Medulla oblongata (tissue), 1 donor: ENCODE data around the gene RIPK1.
A peak's percentile ranks its signal among the peaks of the same experiment; 100 is the strongest.

Experiments
- DNase-seq: peaks from one replicate; pipeline ENCODE4 v3.0.0-alpha.2; 2015; ENCODE audit errors: extremely low spot score

RIPK1 gene

GRCh38 chr6:3081960-3082359, 13.7 kb downstream of the RIPK1 start:
- DNase-seq, result peak; percentile 76

DNA sequence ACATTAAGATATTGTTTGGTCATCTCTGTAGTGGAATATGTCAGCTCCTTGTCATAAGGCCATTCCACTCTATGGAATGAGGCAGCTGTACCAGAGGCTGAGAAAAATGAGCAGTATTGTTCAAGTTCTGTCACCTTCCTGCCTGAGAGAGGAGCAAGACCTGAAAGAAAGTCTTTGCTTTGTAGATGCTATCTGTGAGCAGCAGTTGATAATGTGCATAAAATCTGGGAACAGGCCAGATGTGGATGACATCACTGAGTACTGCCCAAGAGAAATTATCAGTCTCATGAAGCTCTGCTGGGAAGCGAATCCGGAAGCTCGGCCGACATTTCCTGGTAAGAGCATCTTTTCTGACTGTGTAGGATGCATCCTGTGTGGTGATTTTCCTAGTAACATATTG, 16.8 kb downstream of the RIPK1 start:
- DNase-seq, result peak; percentile 11

DNA sequence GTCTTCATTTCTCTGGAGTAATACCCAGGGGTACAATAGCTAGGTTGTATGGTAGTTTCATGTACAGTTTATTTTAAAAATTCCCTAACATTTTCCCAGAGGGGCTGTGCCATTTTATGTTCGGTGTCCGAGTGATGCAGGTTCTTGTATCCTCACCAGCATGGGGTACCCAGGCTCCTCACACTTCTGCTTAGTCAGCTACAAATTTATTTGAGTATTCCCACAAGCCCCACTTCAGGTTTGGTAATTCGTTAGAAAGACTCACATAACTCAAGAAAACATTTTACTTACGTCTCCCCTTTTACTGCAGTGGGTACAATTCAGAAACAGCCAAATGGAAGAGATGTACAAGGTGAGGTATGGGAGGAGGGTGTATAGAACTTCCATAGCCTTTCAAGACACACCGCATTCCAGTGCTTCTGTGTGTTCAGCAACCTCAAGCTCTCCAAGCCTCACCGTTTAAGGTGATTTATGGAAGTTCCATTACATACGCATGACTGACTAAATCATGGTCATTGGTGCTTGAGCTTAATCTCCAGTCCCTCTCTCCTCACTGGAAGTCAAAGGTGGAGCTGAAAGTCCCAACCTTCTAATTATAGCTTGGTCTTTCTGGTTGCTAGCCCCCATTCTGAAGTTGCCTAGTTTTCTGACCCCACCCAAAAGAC, 18.1 kb downstream of the RIPK1 start:
- no peak for DNase-seq

- no peak for DNase-seq
Observed at GRCh38 chr6:3088446-3088845, 20.2 kb downstream of the RIPK1 start.

- no peak for DNase-seq
Observed at GRCh38 chr6:3088968-3089367, 20.7 kb downstream of the RIPK1 start.

GRCh38 chr6:3090013-3090412, 21.7 kb downstream of the RIPK1 start:
- no peak for DNase-seq

DNA sequence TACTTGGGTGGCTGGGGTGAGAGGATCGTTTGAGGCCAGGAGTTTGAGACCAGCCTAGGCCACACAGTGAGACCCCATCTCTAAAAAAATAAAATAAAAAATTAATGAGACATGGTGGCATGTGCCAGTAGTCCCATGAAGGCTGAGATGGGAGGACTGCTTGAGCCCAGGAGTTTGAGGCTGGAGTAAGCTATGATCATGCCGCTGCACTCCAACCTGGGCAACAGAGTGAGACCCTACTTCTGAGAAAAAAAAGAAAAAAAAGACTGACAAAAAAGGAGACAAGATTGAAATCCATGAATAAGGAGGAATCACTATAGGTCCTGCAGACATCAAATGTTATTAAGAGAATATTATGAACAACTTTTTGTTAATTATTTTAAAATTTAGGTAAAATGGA, 26.5 kb downstream of the RIPK1 start:
- no peak for DNase-seq

GRCh38 chr6:3102875-3103274, 34.6 kb downstream of the RIPK1 start:
- DNase-seq, result no peak

DNA sequence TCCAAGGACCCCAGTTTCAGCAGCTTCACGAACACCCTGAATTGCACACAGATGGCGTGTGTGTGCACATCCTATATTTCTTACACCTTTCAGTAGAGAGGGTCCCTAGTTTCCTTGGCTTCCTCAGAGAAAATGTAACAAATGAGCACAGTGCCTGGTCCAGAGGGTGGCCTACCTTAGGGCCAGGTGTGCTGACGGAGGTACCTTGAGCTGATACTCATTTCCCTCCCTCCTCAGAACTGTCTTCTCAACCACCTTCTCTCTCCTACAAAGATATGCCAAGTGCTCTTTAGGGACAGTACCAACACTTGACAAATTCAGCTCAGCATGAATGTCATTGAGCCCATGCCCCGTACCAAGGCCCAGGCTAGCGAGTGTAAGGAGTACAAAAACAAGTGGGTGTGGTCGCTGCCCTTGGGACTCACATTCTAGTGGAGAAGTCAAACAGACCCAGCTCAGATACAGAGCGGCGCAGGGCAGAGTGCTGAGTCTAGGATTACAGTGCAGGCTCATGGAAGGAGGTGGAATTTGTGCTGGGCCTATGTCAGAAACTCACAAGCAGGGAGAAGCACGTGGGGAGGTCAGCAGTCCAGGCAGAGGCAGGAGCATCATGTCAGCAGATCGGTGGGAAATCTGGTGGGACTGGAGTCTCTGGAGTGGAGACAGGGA, 40.6 kb downstream of the RIPK1 start:
- no peak for DNase-seq

GRCh38 chr6:3109761-3110160, 41.5 kb downstream of the RIPK1 start:
- DNase-seq, result no peak

GRCh38 chr6:3114377-3114776, 46.1 kb downstream of the RIPK1 start:
- no peak for DNase-seq

DNA sequence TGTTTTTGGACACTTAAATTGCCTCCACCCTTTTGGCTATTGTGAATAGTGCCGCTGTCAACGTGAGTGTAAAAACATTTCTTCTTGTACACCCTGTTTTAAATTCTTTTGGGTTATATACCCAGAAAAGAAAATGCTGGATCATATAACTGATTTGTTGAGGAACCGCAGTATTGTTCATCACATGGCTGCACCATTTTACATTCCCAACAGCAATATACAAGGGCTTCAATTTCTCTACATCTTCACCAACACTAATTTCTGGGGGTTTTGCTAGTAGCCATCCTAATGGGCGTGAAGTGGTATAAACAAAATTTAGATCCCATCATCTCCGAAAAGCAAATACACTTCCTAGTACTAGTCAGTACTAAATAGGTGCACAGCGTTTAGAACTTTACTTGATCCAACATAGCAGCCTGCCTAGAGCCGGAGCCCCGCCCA, 49.6 kb downstream of the RIPK1 start:
- DNase-seq, result no peak

GRCh38 chr6:3118353-3119039, 50.2 kb downstream of the RIPK1 start, which contains the start of gene BPHL:
TSS of gene BPHL (plus strand) at chr6:3118711. CDS start at chr6:3118741, 30 bp downstream.
- peak; percentile 97 for DNase-seq

GRCh38 chr6:3119040-3119723, 50.9 kb downstream of the RIPK1 start:
- peak; percentile 29 for DNase-seq

DNA sequence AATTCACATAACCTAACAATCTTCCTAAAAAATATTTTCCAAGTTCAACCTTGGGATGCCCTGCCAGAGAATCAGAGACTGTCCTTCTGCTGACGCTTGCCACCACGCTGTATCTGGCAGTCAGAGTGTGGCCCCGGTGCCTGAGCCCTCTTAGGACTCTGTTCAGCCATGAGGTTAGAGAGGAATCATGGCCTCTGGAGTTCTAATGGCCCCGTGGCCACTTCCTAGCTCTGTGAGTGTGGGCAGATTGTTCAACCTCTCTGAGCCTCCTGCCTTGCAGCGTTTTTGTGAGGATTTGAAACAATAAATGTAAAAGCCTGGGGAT, 52.4 kb downstream of the RIPK1 start:
- no peak for DNase-seq

DNA sequence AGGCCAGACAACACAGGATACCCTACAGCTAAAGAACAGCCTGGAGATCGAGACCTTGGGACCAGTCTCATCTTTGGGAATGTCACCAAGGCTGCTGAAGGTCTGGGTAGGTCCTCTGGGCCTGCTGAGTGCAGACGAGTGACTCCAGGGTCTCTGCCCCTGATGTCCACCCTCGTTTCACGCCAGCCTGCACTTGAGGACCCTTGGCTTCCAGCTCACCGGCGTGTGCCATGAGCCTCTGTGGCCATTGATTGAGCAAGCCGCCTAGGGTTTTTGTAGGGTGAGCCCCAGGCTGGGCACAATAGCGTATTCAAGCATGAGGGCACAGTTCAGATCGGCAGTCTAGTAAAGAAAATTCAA, 54.5 kb downstream of the RIPK1 start:
- no peak for DNase-seq

GRCh38 chr6:3124667-3125066, 56.4 kb downstream of the RIPK1 start:
- no peak for DNase-seq

GRCh38 chr6:3125815-3126214, 57.5 kb downstream of the RIPK1 start:
- no peak for DNase-seq

DNA sequence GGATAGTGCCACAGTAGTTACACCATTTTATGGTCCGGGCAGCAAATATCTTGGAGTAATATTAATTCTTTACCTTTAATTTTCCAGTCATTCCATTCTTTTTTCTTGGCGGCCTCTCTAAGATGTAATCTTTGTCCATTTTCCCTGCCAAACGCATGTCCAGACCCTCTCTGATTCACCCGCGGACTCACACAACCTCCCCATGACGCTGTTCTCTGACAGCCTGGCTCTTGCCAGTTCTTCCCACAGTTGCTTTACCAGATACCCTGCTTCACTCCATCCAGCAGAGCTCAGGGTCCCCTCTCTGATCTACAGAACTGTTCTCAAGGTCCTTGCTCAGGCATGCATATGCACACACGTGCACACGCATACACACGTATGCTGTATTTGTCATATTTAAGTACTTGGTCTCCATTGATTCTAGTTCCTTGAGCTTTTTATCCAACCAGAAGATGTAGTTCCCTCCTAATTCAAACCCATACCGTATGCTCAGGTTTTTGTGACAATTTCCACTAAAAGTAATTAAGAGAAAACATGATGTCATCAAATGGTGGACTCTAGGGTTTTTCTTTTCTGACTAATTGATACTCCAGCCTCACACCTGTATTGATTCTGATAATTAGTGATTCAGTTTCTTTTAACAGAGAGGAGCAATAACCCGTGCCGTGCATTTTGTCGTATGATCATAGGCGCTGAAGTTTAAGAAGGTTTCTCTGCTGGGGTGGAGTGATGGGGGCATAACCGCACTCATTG, 60.2 kb downstream of the RIPK1 start:
- no peak for DNase-seq

GRCh38 chr6:3131695-3132094, 63.4 kb downstream of the RIPK1 start:
- DNase-seq, result no peak

- no peak for DNase-seq
Observed at GRCh38 chr6:3133515-3133914, 65.2 kb downstream of the RIPK1 start.
